Spleen (tissue), 7 donors: Measurements from ENCODE around the gene CREBRF.

Experiments
- POLR2AphosphoS5 ChIP-seq, 3 donors: sonication (generic); formaldehyde crosslinking; IDR thresholded peaks; one replicate each; pipeline ENCODE4 v1.5.1; 2017; ENCODE audit warnings: antibody characterized with exemption in 3 of 3
- TF ChIP-seq, protein P1 (sequence below), 11 experiments: fragments of 200-600 bp in 7 of 11; fragments of 450-650 bp in 4 of 11; sonication (generic) in 4 of 11; IDR thresholded peaks in 8 of 11; conservative IDR thresholded peaks in 3 of 11; 1 replicate in 7 of 11; 2 replicates in 4 of 11; pipeline versions ENCODE4 v1.4.0 to v1.8.0; 2016 to 2021; ENCODE audit warnings: antibody characterized with exemption in 11 of 11, inconsistent platforms in 4 of 11, mild to moderate bottlenecking in 1 of 11
- donor health status: DM: no; HTN: no; CAD: no; lungs with moderate emphysema.
- donor health status: DM: no; HTN: no; CAD: no.
- donor health status: DM: no; HTN: no; CAD: no.

DNA sequence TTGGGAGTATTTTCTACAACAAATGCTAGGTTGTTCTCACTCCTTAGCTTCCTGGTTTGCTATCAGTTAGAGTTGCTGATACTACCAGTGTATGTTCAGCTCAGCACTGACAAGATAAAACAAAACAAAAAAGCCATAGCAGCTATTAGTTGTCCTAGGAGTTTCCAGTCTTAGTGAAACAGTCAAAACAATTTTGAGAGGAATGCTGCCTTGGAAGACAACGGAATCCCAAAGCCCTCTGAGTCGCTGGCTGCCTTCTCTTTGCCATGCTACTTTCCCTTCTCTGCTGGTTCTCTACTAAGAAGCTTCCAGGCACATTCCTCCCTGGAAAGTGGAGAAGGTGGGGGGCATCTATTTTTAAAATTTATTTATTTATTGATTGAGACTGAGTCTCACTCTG is 5.4 kb upstream of the CREBRF start:
- TF ChIP-seq, protein P1, sequence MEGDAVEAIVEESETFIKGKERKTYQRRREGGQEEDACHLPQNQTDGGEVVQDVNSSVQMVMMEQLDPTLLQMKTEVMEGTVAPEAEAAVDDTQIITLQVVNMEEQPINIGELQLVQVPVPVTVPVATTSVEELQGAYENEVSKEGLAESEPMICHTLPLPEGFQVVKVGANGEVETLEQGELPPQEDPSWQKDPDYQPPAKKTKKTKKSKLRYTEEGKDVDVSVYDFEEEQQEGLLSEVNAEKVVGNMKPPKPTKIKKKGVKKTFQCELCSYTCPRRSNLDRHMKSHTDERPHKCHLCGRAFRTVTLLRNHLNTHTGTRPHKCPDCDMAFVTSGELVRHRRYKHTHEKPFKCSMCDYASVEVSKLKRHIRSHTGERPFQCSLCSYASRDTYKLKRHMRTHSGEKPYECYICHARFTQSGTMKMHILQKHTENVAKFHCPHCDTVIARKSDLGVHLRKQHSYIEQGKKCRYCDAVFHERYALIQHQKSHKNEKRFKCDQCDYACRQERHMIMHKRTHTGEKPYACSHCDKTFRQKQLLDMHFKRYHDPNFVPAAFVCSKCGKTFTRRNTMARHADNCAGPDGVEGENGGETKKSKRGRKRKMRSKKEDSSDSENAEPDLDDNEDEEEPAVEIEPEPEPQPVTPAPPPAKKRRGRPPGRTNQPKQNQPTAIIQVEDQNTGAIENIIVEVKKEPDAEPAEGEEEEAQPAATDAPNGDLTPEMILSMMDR (IDR thresholded peaks at IDR 0.05 in 8 of 11, conservative IDR thresholded peaks at IDR 0.05 in 3 of 11) = no peak
- TF ChIP-seq POLR2AphosphoS5 (IDR thresholded peaks at IDR 0.05) = no peak
